ENCODE results near the gene MDK.

The MDK gene

DNA sequence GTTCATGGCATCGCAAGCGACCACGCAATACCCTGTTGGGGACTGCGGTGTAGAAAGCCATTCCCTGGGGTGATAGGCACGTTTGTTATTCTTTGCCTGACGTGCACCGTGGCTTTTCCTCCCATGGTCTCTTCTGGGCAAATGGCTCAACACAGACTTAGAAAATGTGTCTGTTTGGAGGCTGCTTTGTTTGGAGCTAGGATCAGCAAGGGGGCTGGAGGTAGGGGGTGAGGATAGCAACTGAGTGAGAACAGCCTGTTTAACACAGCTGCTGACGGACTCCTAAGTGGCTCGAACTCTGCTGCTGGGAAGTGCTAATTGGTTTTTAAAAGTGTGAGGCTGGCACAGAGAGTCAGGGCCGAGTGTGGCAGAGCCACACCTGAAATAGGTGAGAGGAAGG lies 26.2 kb downstream of the MDK start:
- no peak for TF ChIP-seq EZH2 (IDR thresholded peaks at IDR 0.05)
- TF ChIP-seq POLR2AphosphoS5 (IDR thresholded peaks at IDR 0.05; ENCODE audit: borderline replicate concordance, low read depth, low read length): no peak
- TF ChIP-seq FOXP2 (optimal IDR thresholded peaks at IDR 0.05; ENCODE audit: control extremely low read depth, extremely low read length, insufficient read depth): no peak
- H3K27ac ChIP-seq: no peak overlapping the region
- no peak overlapping the region for H3K4me3 ChIP-seq
- no peak for DNase-seq (ENCODE audit: low read depth, low spot score)
- H3K9ac ChIP-seq (ENCODE audit: insufficient read length): no peak overlapping the region
- H3K9me3 ChIP-seq (ENCODE audit: low read depth, low read length): no peaks in the 10 kb centered on the region
- H3K36me3 ChIP-seq (ENCODE audit: insufficient read depth, low read length): peaks cover 17% of the 10 kb centered on the region; the same call in 1 of the 2 replicates

DNA sequence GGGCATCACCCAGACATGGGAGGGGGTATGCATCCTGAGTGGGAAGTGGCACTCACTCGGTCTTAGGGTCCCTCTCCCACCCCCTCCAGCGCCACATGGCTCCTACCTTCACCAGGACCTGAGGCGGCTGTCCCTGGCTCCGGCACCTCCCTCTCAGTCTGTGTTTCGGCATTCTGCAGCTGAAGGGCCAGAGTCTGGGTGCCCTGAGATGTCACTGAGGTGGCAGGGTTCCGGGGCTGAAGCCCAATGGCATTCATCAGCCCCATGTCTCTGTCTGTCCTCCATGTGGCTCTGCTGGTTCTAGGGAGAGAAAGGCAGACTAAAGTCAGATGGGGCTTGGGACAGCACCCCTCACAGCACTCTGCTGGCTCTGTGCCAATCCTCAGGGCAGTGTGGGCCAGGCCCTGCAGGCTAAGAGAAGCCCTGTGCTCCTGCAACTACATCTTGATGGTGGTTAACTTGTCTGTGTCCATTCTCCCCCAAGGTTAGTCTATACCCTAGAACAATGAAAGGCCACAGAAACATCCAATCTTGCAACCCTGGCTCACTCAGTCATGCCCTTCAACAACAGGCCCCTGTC lies 27.0 kb downstream of the MDK start:
- no peak overlapping the region for H3K27ac ChIP-seq
- H3K9me3 ChIP-seq (ENCODE audit: low read depth, low read length): no peaks in the 10 kb centered on the region
- H3K9ac ChIP-seq (ENCODE audit: insufficient read length): no peak overlapping the region
- TF ChIP-seq FOXP2 (optimal IDR thresholded peaks at IDR 0.05; ENCODE audit: control extremely low read depth, extremely low read length, insufficient read depth): no peak
- no peak for TF ChIP-seq EZH2 (IDR thresholded peaks at IDR 0.05)
- no peak for TF ChIP-seq POLR2AphosphoS5 (IDR thresholded peaks at IDR 0.05; ENCODE audit: borderline replicate concordance, low read depth, low read length)
- peaks cover 17% of the 10 kb centered on the region; the same call in 1 of the 2 replicates for H3K36me3 ChIP-seq (ENCODE audit: insufficient read depth, low read length)
- no peak overlapping the region for H3K4me3 ChIP-seq
- no peak for DNase-seq (ENCODE audit: low read depth, low spot score)

DNA sequence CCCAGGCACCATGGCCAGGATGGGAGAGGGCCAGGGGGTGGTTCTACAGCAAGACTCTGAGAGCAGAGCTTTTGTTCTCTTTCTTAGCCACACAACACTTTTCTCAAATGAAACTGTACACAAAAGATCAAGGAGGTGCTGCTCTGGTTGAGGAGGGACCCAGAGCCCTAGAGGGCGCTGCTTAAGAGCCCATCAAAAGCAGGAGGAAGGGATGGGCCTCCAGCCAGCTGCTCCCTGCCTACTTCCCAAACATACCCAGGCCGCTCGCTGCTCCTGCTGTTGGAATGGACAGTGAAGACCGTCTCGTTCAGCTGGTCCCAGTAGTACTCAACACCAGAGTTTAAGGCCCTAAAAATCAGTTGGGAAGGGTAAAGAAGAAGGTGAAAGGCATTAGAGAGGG lies 28.6 kb downstream of the MDK start:
- no peak overlapping the region for H3K27ac ChIP-seq
- H3K9me3 ChIP-seq (ENCODE audit: low read depth, low read length): no peaks in the 10 kb centered on the region
- TF ChIP-seq FOXP2 (optimal IDR thresholded peaks at IDR 0.05; ENCODE audit: control extremely low read depth, extremely low read length, insufficient read depth): no peak
- TF ChIP-seq EZH2 (IDR thresholded peaks at IDR 0.05): no peak
- TF ChIP-seq POLR2AphosphoS5 (IDR thresholded peaks at IDR 0.05; ENCODE audit: borderline replicate concordance, low read depth, low read length): no peak
- peaks cover 22% of the 10 kb centered on the region; the same call in 1 of the 2 replicates for H3K36me3 ChIP-seq (ENCODE audit: insufficient read depth, low read length)
- no peak overlapping the region for H3K9ac ChIP-seq (ENCODE audit: insufficient read length)
- DNase-seq (ENCODE audit: low read depth, low spot score): no peak
- H3K4me3 ChIP-seq: no peak overlapping the region

DNA sequence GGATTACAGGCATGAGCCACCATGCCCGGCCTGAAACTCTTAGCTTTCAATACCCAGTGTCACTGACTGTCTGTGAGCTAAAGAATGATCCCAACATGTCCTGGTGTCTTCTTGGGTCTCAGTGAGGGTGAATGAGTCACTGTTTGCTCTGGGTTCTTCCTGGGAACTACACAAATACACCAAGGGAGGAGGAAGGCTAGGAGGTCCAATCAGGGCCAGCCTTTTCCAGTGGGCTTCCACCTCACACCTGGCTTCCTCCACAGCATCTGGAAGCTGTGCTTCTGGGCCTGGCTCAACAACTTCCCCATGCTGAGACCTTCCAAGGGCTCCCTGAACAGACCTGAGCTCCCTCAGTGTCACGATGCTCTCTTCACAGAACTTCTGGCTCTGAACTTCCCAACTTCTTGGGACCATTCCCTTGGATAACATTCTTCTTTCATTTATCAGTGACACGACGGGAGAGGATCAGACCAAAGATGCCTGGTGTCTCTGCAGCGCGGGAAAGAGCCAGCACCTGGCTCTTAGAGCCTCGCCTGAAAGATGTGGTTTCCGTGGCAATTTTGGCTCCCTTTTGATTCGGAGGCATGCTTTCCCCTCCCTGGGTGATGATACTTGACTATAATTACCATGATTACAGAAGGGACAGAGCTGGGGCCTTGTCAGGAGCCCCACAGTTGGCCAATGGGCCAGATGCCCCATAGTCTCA lies 32.4 kb downstream of the MDK start:
- Histone ChIP-seq H3K9me3 (ENCODE audit: low read depth, low read length) (no peaks in the 10 kb centered on the region), H3K36me3 (ENCODE audit: insufficient read depth, low read length) (peaks cover 12% of the 10 kb centered on the region), H3K9ac (ENCODE audit: insufficient read length) (no peak overlapping the region), H3K27ac (no peak overlapping the region), H3K4me3 (no peak overlapping the region)
- TF ChIP-seq EZH2 (IDR thresholded peaks at IDR 0.05): no peak
- no peak for TF ChIP-seq FOXP2 (optimal IDR thresholded peaks at IDR 0.05; ENCODE audit: control extremely low read depth, extremely low read length, insufficient read depth)
- no peak for TF ChIP-seq POLR2AphosphoS5 (IDR thresholded peaks at IDR 0.05; ENCODE audit: borderline replicate concordance, low read depth, low read length)
- no peak for DNase-seq (ENCODE audit: low read depth, low spot score)

DNA sequence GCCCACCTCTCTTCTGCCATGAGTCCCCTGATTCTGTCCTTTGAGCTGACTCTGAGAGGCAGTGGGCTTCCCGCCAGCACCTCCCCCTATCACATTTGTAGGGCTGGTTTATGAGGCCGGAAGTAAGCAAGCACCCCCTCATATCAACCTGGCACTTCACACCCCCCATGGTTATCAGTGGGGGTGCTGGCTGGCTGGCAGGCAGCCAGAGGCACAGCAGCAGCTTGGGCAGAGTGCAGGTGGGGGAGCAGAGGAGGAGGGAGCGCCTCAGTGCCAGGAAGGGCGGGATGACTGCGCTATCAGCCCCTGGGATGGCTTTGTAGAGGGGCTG lies 33.0 kb downstream of the MDK start:
- H3K9ac ChIP-seq (ENCODE audit: insufficient read length): no peak overlapping the region
- H3K4me3 ChIP-seq: no peak overlapping the region
- no peak overlapping the region for H3K27ac ChIP-seq
- peaks cover 12% of the 10 kb centered on the region for H3K36me3 ChIP-seq (ENCODE audit: insufficient read depth, low read length)
- no peak for TF ChIP-seq POLR2AphosphoS5 (IDR thresholded peaks at IDR 0.05; ENCODE audit: borderline replicate concordance, low read depth, low read length)
- peak; percentile 22 for TF ChIP-seq FOXP2 (optimal IDR thresholded peaks at IDR 0.05; ENCODE audit: control extremely low read depth, extremely low read length, insufficient read depth)
- TF ChIP-seq EZH2 (IDR thresholded peaks at IDR 0.05): no peak
- H3K9me3 ChIP-seq (ENCODE audit: low read depth, low read length): no peaks in the 10 kb centered on the region
- no peak for DNase-seq (ENCODE audit: low read depth, low spot score)

DNA sequence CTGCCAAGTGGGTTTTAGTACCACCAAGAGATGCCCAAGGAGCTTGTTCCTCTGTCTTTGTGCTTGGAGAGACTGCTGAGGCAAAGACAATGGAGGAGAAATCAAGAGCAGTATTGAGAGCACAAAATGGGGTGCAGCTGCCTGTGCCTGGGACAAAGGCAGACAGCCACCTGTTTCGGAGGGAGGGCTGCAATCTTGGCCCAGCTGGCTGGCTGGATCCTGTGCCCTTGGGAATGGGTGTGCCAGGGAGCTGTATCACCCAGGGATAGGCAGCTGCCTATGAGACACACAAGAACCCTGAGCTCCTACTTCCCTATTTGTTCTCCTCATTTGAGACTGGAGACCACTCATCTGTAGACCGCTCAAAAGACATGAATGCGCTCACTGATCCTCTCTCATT lies 33.4 kb downstream of the MDK start:
- no peak for DNase-seq (ENCODE audit: low read depth, low spot score)
- H3K9me3 ChIP-seq (ENCODE audit: low read depth, low read length): no peaks in the 10 kb centered on the region
- H3K9ac ChIP-seq (ENCODE audit: insufficient read length): no peak overlapping the region
- H3K4me3 ChIP-seq: no peak overlapping the region
- no peak overlapping the region for H3K27ac ChIP-seq
- peaks cover 12% of the 10 kb centered on the region for H3K36me3 ChIP-seq (ENCODE audit: insufficient read depth, low read length)
- no peak for TF ChIP-seq EZH2 (IDR thresholded peaks at IDR 0.05)
- TF ChIP-seq POLR2AphosphoS5 (IDR thresholded peaks at IDR 0.05; ENCODE audit: borderline replicate concordance, low read depth, low read length): no peak
- no peak for TF ChIP-seq FOXP2 (optimal IDR thresholded peaks at IDR 0.05; ENCODE audit: control extremely low read depth, extremely low read length, insufficient read depth)

DNA sequence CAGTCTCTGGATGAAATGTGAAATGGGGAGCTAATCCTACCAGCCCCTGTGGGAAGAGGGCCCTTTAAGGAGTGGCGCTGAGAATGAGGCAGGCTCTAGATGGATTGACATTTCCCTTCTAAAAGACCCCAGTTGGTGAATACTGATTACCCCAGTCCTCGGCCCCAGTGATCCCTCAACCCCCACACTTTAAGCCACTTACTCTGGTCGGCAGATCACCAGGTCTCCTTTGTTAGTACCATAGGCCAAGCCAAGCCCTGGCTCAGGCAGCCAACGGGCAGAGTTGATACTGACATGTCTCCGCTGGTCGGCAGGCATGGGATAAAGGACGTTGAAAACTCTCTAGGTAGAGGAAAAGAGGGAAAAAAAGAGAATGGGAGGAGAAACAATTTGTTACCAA lies 36.2 kb downstream of the MDK start:
- H3K36me3 ChIP-seq (ENCODE audit: insufficient read depth, low read length): peaks cover 17% of the 10 kb centered on the region
- H3K27ac ChIP-seq: no peak overlapping the region
- no peak for DNase-seq (ENCODE audit: low read depth, low spot score)
- no peak overlapping the region for H3K9ac ChIP-seq (ENCODE audit: insufficient read length)
- no peak overlapping the region for H3K4me3 ChIP-seq
- TF ChIP-seq FOXP2 (optimal IDR thresholded peaks at IDR 0.05; ENCODE audit: control extremely low read depth, extremely low read length, insufficient read depth) (no peak), POLR2AphosphoS5 (IDR thresholded peaks at IDR 0.05; ENCODE audit: borderline replicate concordance, low read depth, low read length) (no peak), EZH2 (IDR thresholded peaks at IDR 0.05) (no peak)
- no peaks in the 10 kb centered on the region for H3K9me3 ChIP-seq (ENCODE audit: low read depth, low read length)

DNA sequence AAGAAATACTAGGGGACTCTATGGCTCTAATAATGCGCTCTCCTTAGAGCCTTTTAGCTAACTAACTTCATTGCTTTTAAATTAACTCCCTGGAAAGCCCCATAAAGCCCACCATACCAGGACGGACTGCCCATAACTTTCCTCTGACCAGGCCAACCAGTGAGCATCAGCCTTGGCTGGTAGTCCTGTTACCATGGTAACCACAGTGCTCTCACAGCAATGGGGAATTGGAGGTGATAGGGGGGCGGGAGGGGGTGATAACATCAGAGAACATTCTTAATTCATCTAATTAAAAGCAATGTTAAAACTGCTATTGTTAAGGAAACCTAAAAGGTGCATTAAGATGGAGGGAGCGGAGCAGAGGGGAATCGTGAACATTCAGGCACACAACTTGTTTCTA lies 37.3 kb downstream of the MDK start:
- no peak overlapping the region for H3K27ac ChIP-seq

More for the DNA sequence above, 37.3 kb downstream of the MDK start:
- no peak overlapping the region for H3K4me3 ChIP-seq
- H3K9ac ChIP-seq (ENCODE audit: insufficient read length): no peak overlapping the region
- H3K9me3 ChIP-seq (ENCODE audit: low read depth, low read length): no peaks in the 10 kb centered on the region
- peaks cover 16% of the 10 kb centered on the region for H3K36me3 ChIP-seq (ENCODE audit: insufficient read depth, low read length)
- DNase-seq (ENCODE audit: low read depth, low spot score): no peak
- TF ChIP-seq EZH2 (IDR thresholded peaks at IDR 0.05): no peak
- TF ChIP-seq FOXP2 (optimal IDR thresholded peaks at IDR 0.05; ENCODE audit: control extremely low read depth, extremely low read length, insufficient read depth): no peak
- TF ChIP-seq POLR2AphosphoS5 (IDR thresholded peaks at IDR 0.05; ENCODE audit: borderline replicate concordance, low read depth, low read length): no peak
